Stomach (tissue), 9 donors: ENCODE results near the gene CDC25C. TPM values are rescaled to one million over a fixed set of nuclear protein-coding genes. Genes with fewer than 3 reads are reported as not detected.
"Not testable (repeated sequence)": the region's sequence is repeated elsewhere in the genome, so short reads cannot be mapped to it uniquely, and the experiment has no call there.

Experiments
- DNase-seq, 2 donors: peaks; one replicate each; pipeline versions ENCODE4 v3.0.0 to v3.0.0-alpha.2; 2013 to 2019
- H3K27ac ChIP-seq, 5 donors: fragments of 200-600 bp in 4 of 5; sonication (generic) in 4 of 5; one replicate each; pipeline ENCODE4 v1.5.1; 2013 to 2019; ENCODE audit warnings: mild to moderate bottlenecking in 1 of 5, moderate library complexity in 1 of 5
- H3K27me3 ChIP-seq, 3 donors: fragments of 200-600 bp; sonication (generic); one replicate each; pipeline ENCODE4 v1.5.1; 2017 to 2019; ENCODE audit warnings: mixed run types in 1 of 3
- H3K36me3 ChIP-seq, 4 donors: fragments of 200-600 bp; sonication (generic); 1 replicate in 3 of 4; 2 replicates in 1 of 4; pipeline ENCODE4 v1.5.1; 2016 to 2019
- H3K4me1 ChIP-seq, 4 donors: fragments of 200-600 bp; sonication (generic); one replicate each; pipeline ENCODE4 v1.5.1; 2016 to 2019
- H3K4me3 ChIP-seq, 4 donors: fragments of 200-600 bp; sonication (generic) in 3 of 4; one replicate each; pipeline ENCODE4 v1.5.1; 2016 to 2019; ENCODE audit warnings: mild to moderate bottlenecking in 1 of 4
- H3K9me3 ChIP-seq, 4 donors: fragments of 200-600 bp; sonication (generic); one replicate each; pipeline ENCODE4 v1.5.1; 2016 to 2019
- EP300 ChIP-seq: sonication (generic); formaldehyde crosslinking; IDR thresholded peaks from one replicate; pipeline ENCODE4 v1.6.1; 2017; ENCODE audit warnings: antibody characterized with exemption
- POLR2A ChIP-seq, 4 donors: fragments of 450-650 bp; IDR thresholded peaks; one replicate each; pipeline ENCODE4 v1.6.1; 2016; ENCODE audit warnings: antibody characterized with exemption in 4 of 4, control low read depth in 2 of 4, mild to moderate bottlenecking in 1 of 4, moderate library complexity in 1 of 4
- POLR2AphosphoS5 ChIP-seq, 3 donors: sonication (generic); formaldehyde crosslinking; IDR thresholded peaks; one replicate each; pipeline ENCODE4 v1.6.1; 2016; ENCODE audit warnings: antibody characterized with exemption in 3 of 3
- WGBS, 5 donors: extraction: QIAGEN DNeasy Blood & Tissue Kit in 3 of 5; methylation state at CpG; one replicate each; pipeline versions ENCODE4 v1.1.5 to v1.1.7; 2013 to 2018; 5-methylcytosine and 5-hydroxymethylcytosine counted together
- intact Hi-C: fragments of 100-400 bp; cut with DNase I; formaldehyde crosslinking; loops from one replicate; pipeline ENCODE4 v1.15.1; 2023; ENCODE audit warnings: low total_unique reads
- polyA plus RNA-seq, 3 donors: library from polyadenylated mRNA; stranded (reverse); fragments of 200-250 nt; gene quantifications; one replicate each; pipeline ENCODE4 v1.2.3, GENCODE V29; 2013
- total RNA-seq, 5 donors: library from RNA; depleted of rRNA; stranded (reverse); fragments of >200 nt; gene quantifications; one replicate each; pipeline versions ENCODE4 v1.1.0 to v1.2.3, GENCODE V29; 2014 to 2016
- TF ChIP-seq, protein P1 (sequence below), 7 experiments: fragments of 450-650 bp in 4 of 7; fragments of 200-600 bp in 3 of 7; sonication (generic) in 3 of 7; IDR thresholded peaks; one replicate each; pipeline ENCODE4 v1.5.1; 2016 to 2019; ENCODE audit warnings: antibody characterized with exemption in 7 of 7, control low read depth in 2 of 7, mild to moderate bottlenecking in 1 of 7
- donor health status: healthy with polysubstance abuse.
- donor health status: Bipolar disorder and iron deficiency.
- donor health status: healthy.

The CDC25C gene
- total and polyA plus RNA-seq, 8 donors: 0.75 to 4.1 (median 2.1) TPM; not detected in 3

DNA sequence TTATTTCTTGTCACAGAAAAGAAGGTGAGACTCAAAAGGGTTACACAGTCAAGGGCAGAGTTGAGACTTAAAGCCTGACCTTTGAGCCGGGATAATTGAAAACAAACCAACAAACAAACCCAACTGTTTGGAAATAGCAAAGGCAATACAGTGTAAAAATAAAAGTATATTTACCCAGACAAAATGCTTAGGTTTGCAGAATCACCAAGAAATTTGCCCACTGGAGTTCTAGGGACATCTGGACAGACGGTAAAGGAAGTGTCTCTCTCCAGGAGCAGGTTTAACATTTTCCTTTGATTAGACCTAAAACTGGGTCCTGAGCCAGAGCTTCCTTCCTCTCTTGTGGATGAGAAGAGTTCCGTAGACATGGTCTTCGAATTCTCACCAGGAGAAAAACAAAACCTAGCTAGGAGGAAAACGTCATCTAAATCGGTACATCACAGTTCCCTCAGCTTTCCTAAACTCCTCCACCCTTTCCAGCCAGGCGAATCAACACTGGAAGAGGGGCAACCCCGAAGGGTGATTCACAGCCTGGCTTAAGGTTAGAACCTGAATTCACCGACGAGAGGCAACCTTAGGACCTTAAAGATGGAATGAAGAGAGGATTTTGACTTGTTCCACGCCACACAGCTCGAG is 673 bp downstream of the CDC25C start:
- TF ChIP-seq POLR2AphosphoS5 (IDR thresholded peaks at IDR 0.05) (no peak), POLR2A (IDR thresholded peaks at IDR 0.05) (no peak), EP300 (no peak)
- TF ChIP-seq, protein P1, sequence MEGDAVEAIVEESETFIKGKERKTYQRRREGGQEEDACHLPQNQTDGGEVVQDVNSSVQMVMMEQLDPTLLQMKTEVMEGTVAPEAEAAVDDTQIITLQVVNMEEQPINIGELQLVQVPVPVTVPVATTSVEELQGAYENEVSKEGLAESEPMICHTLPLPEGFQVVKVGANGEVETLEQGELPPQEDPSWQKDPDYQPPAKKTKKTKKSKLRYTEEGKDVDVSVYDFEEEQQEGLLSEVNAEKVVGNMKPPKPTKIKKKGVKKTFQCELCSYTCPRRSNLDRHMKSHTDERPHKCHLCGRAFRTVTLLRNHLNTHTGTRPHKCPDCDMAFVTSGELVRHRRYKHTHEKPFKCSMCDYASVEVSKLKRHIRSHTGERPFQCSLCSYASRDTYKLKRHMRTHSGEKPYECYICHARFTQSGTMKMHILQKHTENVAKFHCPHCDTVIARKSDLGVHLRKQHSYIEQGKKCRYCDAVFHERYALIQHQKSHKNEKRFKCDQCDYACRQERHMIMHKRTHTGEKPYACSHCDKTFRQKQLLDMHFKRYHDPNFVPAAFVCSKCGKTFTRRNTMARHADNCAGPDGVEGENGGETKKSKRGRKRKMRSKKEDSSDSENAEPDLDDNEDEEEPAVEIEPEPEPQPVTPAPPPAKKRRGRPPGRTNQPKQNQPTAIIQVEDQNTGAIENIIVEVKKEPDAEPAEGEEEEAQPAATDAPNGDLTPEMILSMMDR (IDR thresholded peaks at IDR 0.05): no peak
- peaks cover 11 to 24% (median 16%) of the 10 kb centered on the region in 4 donors for H3K4me1 ChIP-seq
- no peak overlapping the region for H3K27ac ChIP-seq
- intact Hi-C loops: no loop called here
- peak overlapping the region; percentile 35 to 65 (median 54) for H3K4me3 ChIP-seq
- no peaks in the 10 kb centered on the region for H3K9me3 ChIP-seq
- no peaks in the 10 kb centered on the region for H3K27me3 ChIP-seq
- no peak for DNase-seq
- H3K36me3 ChIP-seq: no peaks in the 10 kb centered on the region
- 2 to 5% (median 4%) methylated on average over 9 to 12 of the region's 12 CpGs for WGBS, 5 donors

GRCh38 chr5:138318211-138318610 is 13.4 kb downstream of the CDC25C start:
- H3K27me3 ChIP-seq, H3K4me3 ChIP-seq, H3K27ac ChIP-seq, intact Hi-C loops, H3K4me1 ChIP-seq, H3K36me3 ChIP-seq, H3K9me3 ChIP-seq, DNase-seq: not testable (repeated sequence)
- WGBS, 5 donors: 75 to 85% (median 83%) methylated on average over 4 of the region's 4 CpGs

- Histone ChIP-seq H3K4me3 (no peak overlapping the region), H3K4me1 (no peaks in the 10 kb centered on the region), H3K36me3 (no peaks in the 10 kb centered on the region), H3K27ac (no peak overlapping the region), H3K27me3 (no peaks in the 10 kb centered on the region), H3K9me3 (no peaks in the 10 kb centered on the region)
- TF ChIP-seq, protein P1 (IDR thresholded peaks at IDR 0.05): no peak
- TF ChIP-seq POLR2A (IDR thresholded peaks at IDR 0.05) (no peak), EP300 (no peak), POLR2AphosphoS5 (IDR thresholded peaks at IDR 0.05) (no peak)
- no peak for DNase-seq
- 69 to 91% (median 88%) methylated on average over 3 of the region's 3 CpGs for WGBS, 5 donors
- intact Hi-C loops: no loop called here
Observed at GRCh38 chr5:138316355-138316754, 15.2 kb downstream of the CDC25C start.

GRCh38 chr5:138315751-138316278 is 15.8 kb downstream of the CDC25C start:
- Histone ChIP-seq H3K27ac (no peak overlapping the region), H3K4me1 (no peaks in the 10 kb centered on the region), H3K4me3 (no peak overlapping the region), H3K9me3 (no peaks in the 10 kb centered on the region), H3K36me3 (no peaks in the 10 kb centered on the region), H3K27me3 (no peaks in the 10 kb centered on the region)
- WGBS, 5 donors: 92 to 100% (median 95%) methylated on average over 3 to 7 of the region's 7 CpGs
- DNase-seq: no peak
- intact Hi-C loops: no loop called here
- TF ChIP-seq POLR2A (IDR thresholded peaks at IDR 0.05) (no peak), POLR2AphosphoS5 (IDR thresholded peaks at IDR 0.05) (no peak), EP300 (no peak)
- TF ChIP-seq, protein P1 (IDR thresholded peaks at IDR 0.05): no peak

DNA sequence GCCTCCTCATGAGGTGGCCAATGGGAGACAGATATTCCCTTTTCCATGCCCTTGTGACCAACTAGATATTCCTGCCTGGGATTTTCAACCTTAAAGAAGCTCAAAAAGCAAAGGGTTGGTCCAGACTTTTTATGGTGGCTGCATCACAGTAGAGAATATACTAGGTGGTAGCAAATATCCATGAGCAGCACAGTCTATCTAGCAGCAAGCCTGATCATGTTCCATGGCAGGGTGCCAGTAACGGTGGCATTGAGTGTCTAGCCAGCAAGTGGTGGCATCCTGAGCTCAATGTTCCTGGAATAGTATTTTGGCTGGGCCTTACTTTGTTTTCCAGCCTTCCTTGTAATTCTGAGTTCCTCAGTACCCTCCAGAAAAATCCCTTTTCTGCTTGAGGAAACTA is 25.8 kb downstream of the CDC25C start:
- peak; percentile 14 to 32 for DNase-seq

More for the DNA sequence above, 25.8 kb downstream of the CDC25C start:
- no peak overlapping the region for H3K4me3 ChIP-seq
- TF ChIP-seq POLR2AphosphoS5 (IDR thresholded peaks at IDR 0.05) (no peak), EP300 (no peak), POLR2A (IDR thresholded peaks at IDR 0.05) (no peak)
- TF ChIP-seq, protein P1 (IDR thresholded peaks at IDR 0.05): no peak
- H3K4me1 ChIP-seq: no peaks in the 10 kb centered on the region
- no peaks in the 10 kb centered on the region for H3K36me3 ChIP-seq
- WGBS, 5 donors: 29 to 70% (median 54%) methylated on average over 1 of the region's 1 CpG
- H3K9me3 ChIP-seq: no peaks in the 10 kb centered on the region
- intact Hi-C loops: no loop called here
- no peaks in the 10 kb centered on the region for H3K27me3 ChIP-seq
- no peak overlapping the region for H3K27ac ChIP-seq
